DOHH2 (cell line): Measurements from ENCODE around the gene PSMA7.

ENCODE experiments used
- H3F3A ChIP-seq: fragments of 200-600 bp; sonication (generic), shearing (Covaris generic); 2 replicates; pipeline ENCODE4 v1.6.0; 2016; ENCODE audit warnings: antibody characterized with exemption, mild to moderate bottlenecking; ENCODE audit not compliant: control insufficient read depth, insufficient read depth
- H3K27ac ChIP-seq: fragments of 200-600 bp; sonication (generic); 2 replicates; pipeline ENCODE4 v1.5.1; 2014; ENCODE audit warnings: low read depth, mild to moderate bottlenecking, low read length, moderate library complexity
- H3K27me3 ChIP-seq: fragments of 200-600 bp; sonication (generic); 2 replicates; pipeline ENCODE4 v1.6.1; 2014; ENCODE audit warnings: mild to moderate bottlenecking, low read length, mixed read lengths; ENCODE audit not compliant: control insufficient read depth
- H3K36me3 ChIP-seq: fragments of 200-600 bp; sonication (generic); 2 replicates; pipeline ENCODE4 v1.6.1; 2014; ENCODE audit warnings: mild to moderate bottlenecking, low read length, moderate library complexity, mixed read lengths; ENCODE audit not compliant: control insufficient read depth
- H3K4me1 ChIP-seq: fragments of 200-600 bp; sonication (generic); 2 replicates; pipeline ENCODE4 v1.6.1; 2014; ENCODE audit warnings: mild to moderate bottlenecking, low read length, mixed read lengths; ENCODE audit not compliant: control insufficient read depth
- H3K4me2 ChIP-seq: fragments of 200-600 bp; sonication (generic); 2 replicates; pipeline ENCODE4 v1.6.0; 2014; ENCODE audit warnings: mild to moderate bottlenecking, low read length, moderate library complexity
- H3K4me3 ChIP-seq: fragments of 200-600 bp; sonication (generic); 2 replicates; pipeline ENCODE4 v1.5.1; 2014; ENCODE audit warnings: mild to moderate bottlenecking, low read length, mixed read lengths
- H3K79me2 ChIP-seq: fragments of 200-600 bp; sonication (generic); 2 replicates; pipeline ENCODE4 v1.6.1; 2014; ENCODE audit warnings: mild to moderate bottlenecking, low read length, mixed read lengths; ENCODE audit not compliant: control insufficient read depth
- H3K9me2 ChIP-seq: fragments of 200-600 bp; sonication (generic); replicated peaks from 2 replicates; pipeline ENCODE4 v1.6.1; 2014; ENCODE audit warnings: mild to moderate bottlenecking, low read length, mixed read lengths; ENCODE audit not compliant: control insufficient read depth
- H3K9me3 ChIP-seq: fragments of 200-600 bp; sonication (generic); 2 replicates; pipeline ENCODE4 v1.6.1; 2014; ENCODE audit warnings: antibody characterized with exemption, low read length, mixed read lengths; ENCODE audit not compliant: control insufficient read depth, insufficient read depth
- H4K20me1 ChIP-seq: fragments of 200-600 bp; sonication (generic); 2 replicates; pipeline ENCODE4 v1.6.0; 2014; ENCODE audit warnings: low read depth, mild to moderate bottlenecking, antibody characterized with exemption, low read length, moderate library complexity; ENCODE audit not compliant: control insufficient read depth, insufficient read depth
- CTCF ChIP-seq: fragments of 200-600 bp; sonication (generic); IDR thresholded peaks from one replicate; pipeline ENCODE4 v1.5.1; 2014; ENCODE audit warnings: antibody characterized with exemption, mild to moderate bottlenecking, low read depth, low read length; ENCODE audit not compliant: poor library complexity, severe bottlenecking
- EZH2phosphoT487 ChIP-seq: fragments of 200-600 bp; sonication (generic); IDR thresholded peaks from 2 replicates; pipeline ENCODE4 v1.6.1; 2017; ENCODE audit warnings: borderline replicate concordance, mild to moderate bottlenecking, antibody characterized with exemption, low read length, moderate library complexity, mixed read lengths

PSMA7 gene

GRCh38 chr20:62143081-62143956 lies at the start of gene PSMA7, which contains the start of gene SS18L1:
TSS of gene PSMA7 (minus strand) at chr20:62143394. CDS start at chr20:62143303, 91 bp downstream.
TSS of gene SS18L1 (plus strand) at chr20:62143769. CDS start at chr20:62143821, 52 bp downstream.
- Histone ChIP-seq H3K9me2 (no peaks in the 10 kb centered on the region), H3K4me3 (peak within 1 kb of the TSS; percentile 84), H3K4me2 (peak within 1 kb of the TSS; percentile 90), H3K9me3 (no peaks in the 10 kb centered on the region), H3F3A (no peaks in the 10 kb centered on the region; the same call in 1 of the 2 replicates), H3K36me3 (peaks cover 49% of the 10 kb centered on the region), H3K27ac (peak within 1 kb of the TSS; percentile 52), H3K4me1 (peaks cover 25% of the 10 kb centered on the region), H3K79me2 (peaks cover 88% of the 10 kb centered on the region), H4K20me1 (peaks cover 34% of the 10 kb centered on the region), H3K27me3 (no peaks in the 10 kb centered on the region)
- no peak for TF ChIP-seq CTCF
- no peak for TF ChIP-seq EZH2phosphoT487

- H3K36me3 ChIP-seq = peaks cover 47% of the 10 kb centered on the region
- TF ChIP-seq EZH2phosphoT487 = no peak
- no peak for TF ChIP-seq CTCF
Observed at GRCh38 chr20:62192635-62193034, 49.4 kb upstream of the PSMA7 start.

GRCh38 chr20:62191781-62192559 lies 48.8 kb upstream of the PSMA7 start:
- 0 out of 2 replicates have a peak, but pooled peaks cover 2% of the 10 kb centered on the region for H4K20me1 ChIP-seq

More at GRCh38 chr20:62192635-62193034, 49.4 kb upstream of the PSMA7 start:
- peaks cover 5% of the 10 kb centered on the region for H3F3A ChIP-seq
- H3K27ac ChIP-seq = no peak overlapping the region
- no peaks in the 10 kb centered on the region for H3K27me3 ChIP-seq
- no peaks in the 10 kb centered on the region for H3K9me3 ChIP-seq
- H3K4me2 ChIP-seq = no peak overlapping the region
- peaks cover 57% of the 10 kb centered on the region for H3K79me2 ChIP-seq
- 0 out of 2 replicates have a peak, but pooled peaks cover 2% of the 10 kb centered on the region for H4K20me1 ChIP-seq
- H3K9me2 ChIP-seq = no peaks in the 10 kb centered on the region
- H3K4me3 ChIP-seq = no peak overlapping the region
- peaks cover 36% of the 10 kb centered on the region for H3K4me1 ChIP-seq

More at GRCh38 chr20:62191781-62192559, 48.8 kb upstream of the PSMA7 start:
- no peak for TF ChIP-seq CTCF
- H3F3A ChIP-seq = peaks cover 5% of the 10 kb centered on the region
- no peaks in the 10 kb centered on the region for H3K9me2 ChIP-seq
- peaks cover 64% of the 10 kb centered on the region for H3K79me2 ChIP-seq
- H3K9me3 ChIP-seq = no peaks in the 10 kb centered on the region
- H3K27me3 ChIP-seq = no peaks in the 10 kb centered on the region
- H3K4me1 ChIP-seq = peaks cover 42% of the 10 kb centered on the region
- no peak overlapping the region for H3K4me2 ChIP-seq
- H3K36me3 ChIP-seq = peaks cover 43% of the 10 kb centered on the region
- no peak overlapping the region for H3K4me3 ChIP-seq
- no peak overlapping the region for H3K27ac ChIP-seq
